A549 treated with dexamethasone at 1 μM for 4 hours (cell line): Measurements from ENCODE around the gene ATF7. TPM values are rescaled to one million over a fixed set of nuclear protein-coding genes. Genes with fewer than 3 reads are reported as not detected.

ENCODE experiments used
- total RNA-seq: library from RNA; stranded (reverse); fragments of 200-300 nt; extraction: Qiagen RNA extraction; gene quantifications from 5 replicates; pipeline ENCODE4 v1.2.3, GENCODE V29; 2022

Gene ATF7
- 18.1 to 20.9 TPM (median 20.0 TPM) in 5 replicates for total RNA-seq

GRCh38 chr12:53625946-53626701 is at the start of gene ATF7:
ATF7 (minus strand) TSS chr12:53626382; CDS start chr12:53601000, 25,382 bp downstream.

GRCh38 chr12:53506881-53507602 is 119.1 kb downstream of the ATF7 start, which contains the start of gene NPFF:
NPFF (minus strand) TSS chr12:53507484; CDS start chr12:53507474, 10 bp downstream.

GRCh38 chr12:53500776-53501614 is 125.2 kb downstream of the ATF7 start, which contains the start of gene TARBP2:
TARBP2 (plus strand) TSS chr12:53501283; CDS start chr12:53501409, 126 bp downstream.

GRCh38 chr12:53499266-53500141 is 126.7 kb downstream of the ATF7 start, which contains the start of gene MAP3K12:
MAP3K12 (minus strand) TSS chr12:53499458; CDS start chr12:53487391, 12,067 bp downstream.

Other genes with a start within 250 kb of the ATF7 start
- 17.9 to 30.9 TPM (median 26.5 TPM) in 5 replicates for gene SP1, start 246.2 kb downstream of the ATF7 start, total RNA-seq
- gene AMHR2, start 202.5 kb downstream of the ATF7 start, total RNA-seq, result 0.54 to 1.0 TPM (median 0.87 TPM) in 5 replicates
- 259 to 339 TPM (median 309 TPM) in 5 replicates for gene PRR13, start 184.6 kb downstream of the ATF7 start, total RNA-seq
- gene PCBP2, start 174.3 kb downstream of the ATF7 start, total RNA-seq, result 586 to 707 TPM (median 684 TPM) in 5 replicates
- gene MAP3K12, start 126.9 kb downstream of the ATF7 start, total RNA-seq, result 6.9 to 13.5 TPM (median 10.7 TPM) in 5 replicates
- gene TARBP2, start 125.1 kb downstream of the ATF7 start, total RNA-seq, result 41.3 to 53.0 TPM (median 46.1 TPM) in 5 replicates
- gene NPFF, start 118.9 kb downstream of the ATF7 start, total RNA-seq, result not detected in 5 replicates
- 594 to 691 TPM (median 622 TPM) in 5 replicates for gene ATP5MC2, start 49.7 kb upstream of the ATF7 start, total RNA-seq
- 17.1 to 21.7 TPM (median 17.4 TPM) in 5 replicates for gene CALCOCO1, start 101.1 kb upstream of the ATF7 start, total RNA-seq
- not detected in 5 replicates for gene CISTR, start 125.6 kb upstream of the ATF7 start, total RNA-seq